K562 (cell line): ENCODE results near the gene TNNI2.

ENCODE experiments used
- ADNP ChIP-seq: fragments of 200-800 bp; sonication (Bioruptor generic); IDR thresholded peaks from 2 replicates; pipeline ENCODE4 v1.6.1; 2016; ENCODE audit warnings: missing genetic modification characterization, missing compliant biosample characterization
- ATF3 ChIP-seq, 2 experiments: fragments of 450-650 bp in 1 of 2; sonication (generic) in 1 of 2; formaldehyde crosslinking in 1 of 2; IDR thresholded peaks in 1 of 2; conservative IDR thresholded peaks in 1 of 2; 2 replicates each; pipeline versions ENCODE4 v1.6.1 to v1.8.1; 2016 to 2023; ENCODE audit warnings: mild to moderate bottlenecking in 2 of 2, moderate library complexity in 2 of 2, inconsistent platforms in 1 of 2, missing genetic modification reagents in 1 of 2
- COPS2 ChIP-seq: fragments of 450-650 bp; conservative IDR thresholded peaks from 2 replicates; pipeline ENCODE4 v1.6.1; 2016; ENCODE audit warnings: mild to moderate bottlenecking, moderate library complexity
- CTCF ChIP-seq, 3 experiments: IDR thresholded peaks in 2 of 3; conservative IDR thresholded peaks in 1 of 3; 2 replicates each; pipeline ENCODE4 v1.5.1; 2011 to 2012; ENCODE audit warnings: low read length in 3 of 3, mild to moderate bottlenecking in 3 of 3, control low read depth in 2 of 3, improper control_type of control experiment in 1 of 3, inconsistent platforms in 1 of 3, low read depth in 1 of 3, mixed read lengths in 1 of 3, moderate library complexity in 1 of 3; ENCODE audit not compliant: insufficient read depth in 2 of 3
- EP300 ChIP-seq: IDR thresholded peaks from 2 replicates; pipeline ENCODE4 v1.6.1; 2012; ENCODE audit warnings: low read length, improper control_type of control experiment
- ETV1 ChIP-seq: fragments of 450-650 bp; conservative IDR thresholded peaks from 2 replicates; pipeline ENCODE4 v1.6.1; 2016; ENCODE audit warnings: missing genetic modification characterization, control low read depth, low read depth, missing compliant biosample characterization
- GMEB1 ChIP-seq: fragments of 250-450 bp; sonication (Bioruptor Pico); IDR thresholded peaks from 2 replicates; pipeline ENCODE4 v1.4.0; 2020; ENCODE audit warnings: mild to moderate bottlenecking
- HIVEP1 ChIP-seq: fragments of 250-450 bp; sonication (Bioruptor Pico); IDR thresholded peaks from 2 replicates; pipeline ENCODE4 v1.4.0; 2020; ENCODE audit warnings: mild to moderate bottlenecking
- IRF2 ChIP-seq: sonication (generic); formaldehyde crosslinking; IDR thresholded peaks from 2 replicates; pipeline ENCODE4 v1.8.1; 2022; ENCODE audit warnings: mild to moderate bottlenecking, missing genetic modification reagents
- NR3C1 ChIP-seq: sonication (generic); formaldehyde crosslinking; IDR thresholded peaks from 2 replicates; pipeline ENCODE4 v1.8.1; 2022; ENCODE audit warnings: missing genetic modification reagents
- POLR2A ChIP-seq: fragments of 450-650 bp; conservative IDR thresholded peaks from 2 replicates; pipeline ENCODE4 v1.6.1; 2016
- RUNX1 ChIP-seq: sonication (generic); IDR thresholded peaks from 2 replicates; pipeline ENCODE4 v1.6.1; 2016; ENCODE audit warnings: antibody characterized with exemption, low read depth
- ZNF644 ChIP-seq: fragments of 200-800 bp; sonication (Bioruptor generic); IDR thresholded peaks from 2 replicates; pipeline ENCODE4 v1.6.1; 2016; ENCODE audit warnings: low read depth, missing genetic modification characterization, missing compliant biosample characterization

GRCh38 chr11:1840780-1841480 lies 2.1 kb downstream of the TNNI2 start:
- TF ChIP-seq NR3C1 (CRISPR knock-in tag) = no peak
- TF ChIP-seq RUNX1 = no peak
- TF ChIP-seq GMEB1 = no peak
- TF ChIP-seq ZNF644 (tag) = no peak
- no peak for TF ChIP-seq CTCF (IDR thresholded peaks at IDR 0.05 in 2 of 3, conservative IDR thresholded peaks at IDR 0.05 in 1 of 3; ENCODE audit: insufficient read depth in 2 of 3, low read depth in 1 of 3, low read length in 3 of 3)
- TF ChIP-seq ATF3 (IDR thresholded peaks at IDR 0.05) = no peak
- TF ChIP-seq ATF3 (CRISPR knock-in tag; conservative IDR thresholded peaks at IDR 0.05) = no peak
- no peak for TF ChIP-seq ETV1 (tag)
- TF ChIP-seq HIVEP1 (CRISPR knock-in tag) = no peak
- TF ChIP-seq ADNP = no peak
- TF ChIP-seq COPS2 = no peak
- no peak for TF ChIP-seq EP300
- no peak for TF ChIP-seq POLR2A
- no peak for TF ChIP-seq IRF2 (CRISPR knock-in tag)
